A549 (cell line): Measurements from ENCODE around the gene TMED7.

ENCODE experiments used
- CHD4 ChIP-seq: fragments of 200-600 bp; sonication (generic); IDR thresholded peaks from 2 replicates; pipeline ENCODE4 v1.6.1; 2016; ENCODE audit warnings: antibody characterized with exemption, mild to moderate bottlenecking, borderline replicate concordance
- GATA3 ChIP-seq: IDR thresholded peaks from 2 replicates; pipeline ENCODE4 v1.6.1; 2012; ENCODE audit warnings: borderline replicate concordance
- RAD21 ChIP-seq, 2 experiments: fragments of >200 bp in 1 of 2; sonication (Bioruptor Twin) in 1 of 2; formaldehyde crosslinking in 1 of 2; IDR thresholded peaks in 1 of 2; conservative IDR thresholded peaks in 1 of 2; 2 replicates in 1 of 2; 3 replicates in 1 of 2; pipeline ENCODE4 v1.6.1; 2012 to 2018; ENCODE audit warnings: inconsistent platforms in 1 of 2

- TF ChIP-seq RAD21 (conservative IDR thresholded peaks at IDR 0.05 in 1 of 2, IDR thresholded peaks at IDR 0.05 in 1 of 2) (no peak), GATA3 (no peak), CHD4 (no peak)
Observed at GRCh38 chr5:115627295-115627865, 1.5 kb upstream of the TMED7 start.
